22Rv1 (cell line): ENCODE results near the gene PRDM8.
"Not testable (repeated sequence)": the region's sequence is repeated elsewhere in the genome, so short reads cannot be mapped to it uniquely, and the experiment has no call there.

Experiments
- H3K27ac ChIP-seq: fragments of 450-650 bp; 2 replicates; pipeline ENCODE4 v1.5.1; 2017
- CTCF ChIP-seq: fragments of 450-650 bp; IDR thresholded peaks from 2 replicates; pipeline ENCODE4 v1.5.1; 2017; ENCODE audit warnings: mild to moderate bottlenecking
- ZFX ChIP-seq: fragments of 450-650 bp; IDR thresholded peaks from 2 replicates; pipeline ENCODE4 v1.6.1; 2017; ENCODE audit warnings: antibody characterized with exemption, borderline replicate concordance

The PRDM8 gene

GRCh38 chr4:80243274-80244018 is 46.1 kb downstream of the PRDM8 start:
- no peak for TF ChIP-seq ZFX
- no peak for TF ChIP-seq CTCF
- H3K27ac ChIP-seq: no peak overlapping the region

GRCh38 chr4:80247484-80247883 is 50.2 kb downstream of the PRDM8 start:
- not testable (repeated sequence) for H3K27ac ChIP-seq

- TF ChIP-seq CTCF (no peak), ZFX (no peak)
- no peak overlapping the region for H3K27ac ChIP-seq
These were observed 51.8 kb downstream of the PRDM8 start for GRCh38 chr4:80249144-80249543.

GRCh38 chr4:80252427-80252826 is 55.1 kb downstream of the PRDM8 start:
- TF ChIP-seq CTCF: no peak
- no peak for TF ChIP-seq ZFX
- H3K27ac ChIP-seq: no peak overlapping the region

GRCh38 chr4:80252953-80253352 is 55.6 kb downstream of the PRDM8 start:
- TF ChIP-seq ZFX (no peak), CTCF (no peak)
- H3K27ac ChIP-seq: no peak overlapping the region

GRCh38 chr4:80253510-80253909 is 56.2 kb downstream of the PRDM8 start:
- no peak for TF ChIP-seq ZFX
- TF ChIP-seq CTCF: no peak
- no peak overlapping the region for H3K27ac ChIP-seq
